HG03025 (cell line): ENCODE data around the gene VRTN.
"Not testable (repeated sequence)": the region's sequence is repeated elsewhere in the genome, so short reads cannot be mapped to it uniquely, and the experiment has no call there.

Experiments used
- ATAC-seq: cut with Tn5 transposase; IDR thresholded peaks from one replicate; pipeline ENCODE4 v1.9.1; 2021; ENCODE audit warnings: mild to moderate bottlenecking, moderate library complexity; ENCODE audit not compliant: unreplicated experiment, low FRiP score

VRTN gene

GRCh38 chr14:74347795-74348100 lies 523 bp upstream of the VRTN start:
- no peak for ATAC-seq

- no peak for ATAC-seq
Measured at GRCh38 chr14:74348735-74349463, 628 bp downstream of the VRTN start.

DNA sequence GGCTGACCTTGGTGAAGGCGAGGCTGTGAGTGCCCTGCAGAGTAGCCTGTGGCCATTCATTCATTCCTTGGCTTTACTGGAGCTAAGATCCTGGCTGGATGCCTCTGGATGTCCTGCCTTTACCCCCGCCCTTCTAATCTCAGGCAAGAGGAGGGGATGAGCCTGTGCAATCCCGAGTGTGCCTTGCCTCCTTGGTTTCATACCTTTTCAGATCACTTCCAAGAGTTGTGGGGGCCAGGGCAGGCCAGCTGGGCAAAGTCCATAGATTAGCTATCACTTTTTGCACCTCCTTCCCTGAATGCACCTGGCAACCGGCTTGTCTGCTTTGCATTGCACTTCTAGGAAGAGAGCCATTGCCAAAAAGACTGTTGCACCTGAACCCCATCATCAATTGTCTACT lies 1.5 kb downstream of the VRTN start:
- no peak for ATAC-seq

- no peak for ATAC-seq
Measured at GRCh38 chr14:74350211-74350927, 2.1 kb downstream of the VRTN start.

GRCh38 chr14:74350928-74351323 lies 2.7 kb downstream of the VRTN start:
- ATAC-seq = no peak

DNA sequence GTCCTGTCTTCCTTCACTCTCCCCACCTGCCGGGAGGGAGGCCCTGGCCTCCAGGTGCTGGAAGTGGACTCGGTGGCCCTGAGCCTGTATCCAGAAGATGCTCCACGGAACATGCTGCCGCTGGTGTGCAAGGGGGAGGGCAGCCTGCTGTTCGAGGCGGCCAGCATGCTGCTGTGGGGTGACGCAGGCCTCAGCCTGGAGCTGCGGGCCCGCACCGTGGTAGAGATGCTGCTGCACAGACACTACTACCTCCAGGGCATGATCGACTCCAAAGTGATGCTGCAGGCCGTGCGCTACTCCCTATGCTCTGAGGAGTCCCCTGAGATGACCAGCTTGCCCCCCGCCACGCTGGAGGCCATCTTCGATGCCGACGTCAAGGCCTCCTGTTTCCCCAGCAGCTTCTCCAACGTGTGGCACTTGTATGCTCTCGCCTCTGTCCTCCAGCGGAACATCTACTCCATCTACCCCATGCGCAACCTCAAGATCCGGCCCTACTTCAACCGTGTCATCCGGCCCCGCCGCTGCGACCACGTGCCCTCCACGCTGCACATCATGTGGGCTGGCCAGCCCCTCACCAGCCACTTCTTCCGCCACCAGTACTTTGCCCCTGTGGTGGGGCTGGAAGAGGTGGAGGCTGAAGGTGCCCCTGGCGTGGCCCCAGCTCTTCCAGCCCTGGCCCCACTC lies 8.8 kb downstream of the VRTN start:
- ATAC-seq = no peak

GRCh38 chr14:74357585-74357984 lies 9.3 kb downstream of the VRTN start:
- ATAC-seq = no peak

DNA sequence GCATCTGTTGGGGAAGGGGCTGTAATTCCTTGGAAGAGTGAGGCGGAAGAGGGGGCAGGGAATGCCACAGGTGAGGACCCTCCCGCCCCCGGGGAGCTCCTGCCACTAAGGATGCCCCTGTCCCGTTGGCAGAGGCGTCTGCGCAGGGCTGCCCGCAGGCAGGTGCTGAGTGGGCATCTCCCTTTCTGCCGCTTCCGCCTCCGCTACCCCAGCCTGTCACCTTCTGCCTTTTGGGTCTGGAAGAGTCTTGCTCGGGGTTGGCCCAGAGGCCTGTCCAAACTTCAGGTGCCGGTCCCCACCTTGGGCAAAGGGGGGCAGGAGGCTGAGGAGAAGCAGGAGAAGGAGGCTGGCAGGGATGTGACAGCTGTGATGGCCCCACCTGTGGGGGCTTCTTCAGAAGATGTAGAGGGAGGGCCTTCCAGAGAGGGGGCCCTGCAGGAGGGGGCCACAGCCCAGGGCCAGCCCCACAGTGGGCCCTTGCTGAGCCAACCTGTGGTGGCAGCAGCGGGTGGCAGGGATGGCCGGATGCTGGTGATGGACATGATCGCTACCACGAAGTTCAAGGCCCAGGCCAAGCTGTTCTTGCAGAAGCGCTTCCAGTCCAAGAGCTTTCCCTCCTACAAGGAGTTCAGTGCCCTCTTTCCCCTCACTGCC lies 10.0 kb downstream of the VRTN start:
- no peak for ATAC-seq

GRCh38 chr14:74360163-74360562 lies 11.9 kb downstream of the VRTN start:
- ATAC-seq = no peak

DNA sequence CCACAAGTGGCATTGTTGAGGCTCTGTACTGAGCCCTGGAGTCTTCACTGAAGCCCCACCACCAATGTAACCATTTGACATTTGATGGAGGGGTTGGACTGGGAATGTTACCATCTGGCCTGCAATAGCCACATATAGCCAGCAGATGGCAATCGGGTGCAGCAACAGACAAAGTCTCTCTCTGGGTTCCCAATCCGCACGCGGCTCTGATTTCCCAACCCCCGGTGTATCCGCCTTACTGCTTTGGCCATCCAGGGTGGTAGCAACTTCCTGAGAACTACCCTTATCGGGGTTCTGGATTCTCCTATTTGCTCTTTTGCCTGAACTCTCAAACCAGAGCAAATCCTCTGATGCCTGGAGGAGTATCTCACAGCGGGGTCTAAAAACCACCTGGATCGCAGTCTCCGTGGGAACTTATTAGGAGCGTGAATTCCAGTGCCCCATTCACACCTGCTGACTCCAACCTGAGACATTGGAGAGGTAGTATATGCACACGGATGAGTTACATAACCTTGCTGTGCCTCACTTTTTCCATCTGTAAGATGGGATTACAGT lies 14.2 kb downstream of the VRTN start:
- no peak for ATAC-seq

DNA sequence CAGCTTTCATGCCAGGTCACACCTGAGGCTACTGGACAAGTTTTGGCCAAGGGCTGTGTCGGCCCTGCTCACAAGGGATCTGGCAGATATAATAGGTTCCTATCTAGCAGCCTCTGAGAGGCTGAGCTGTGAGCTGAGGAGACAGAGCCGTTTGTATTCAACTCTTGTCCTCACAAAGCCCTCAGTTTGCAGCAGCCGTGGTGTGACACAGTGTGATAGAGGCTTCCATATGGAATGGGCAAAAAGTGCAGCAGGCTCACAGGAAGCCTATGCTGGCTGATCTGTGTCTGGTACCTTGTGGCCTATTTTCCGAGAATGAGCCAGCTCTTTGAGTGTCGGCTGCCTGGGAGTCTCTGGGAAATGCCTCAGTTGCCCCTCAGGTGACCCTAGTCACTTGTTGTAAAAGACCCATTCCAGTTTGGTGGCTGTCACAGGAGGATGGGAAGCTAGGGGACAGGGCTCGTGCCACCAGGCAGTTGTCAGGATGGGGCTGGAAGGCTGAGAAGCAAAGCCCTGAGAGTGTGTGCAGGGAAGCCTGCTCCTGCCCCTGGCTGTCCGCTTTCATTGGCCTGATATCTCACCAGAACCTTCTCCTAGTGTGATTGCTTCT lies 16.1 kb downstream of the VRTN start:
- no peak for ATAC-seq

DNA sequence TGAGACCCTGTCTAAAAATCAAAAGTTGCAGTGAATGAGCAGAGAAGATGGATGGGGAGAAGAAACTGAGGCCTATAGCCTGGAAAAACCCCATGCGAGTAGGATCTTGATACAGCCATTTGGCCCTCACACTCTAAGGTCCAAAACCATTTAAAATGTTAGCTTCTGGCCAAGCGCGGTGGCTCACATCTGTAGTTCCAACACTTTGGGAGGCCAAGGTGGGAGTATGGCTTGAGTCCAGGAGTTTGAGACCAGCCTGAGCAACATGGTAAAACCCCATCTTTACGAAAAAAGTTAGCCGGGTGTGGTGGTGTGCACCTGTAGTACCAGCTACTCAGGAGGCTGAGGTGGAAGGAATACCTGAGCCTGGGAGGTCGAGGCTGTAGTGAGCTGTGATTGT lies 19.8 kb downstream of the VRTN start:
- ATAC-seq = no peak

GRCh38 chr14:74368441-74368840 lies 20.2 kb downstream of the VRTN start:
- ATAC-seq = no peak

GRCh38 chr14:74377976-74378690 lies 29.9 kb downstream of the VRTN start:
- no peak for ATAC-seq

DNA sequence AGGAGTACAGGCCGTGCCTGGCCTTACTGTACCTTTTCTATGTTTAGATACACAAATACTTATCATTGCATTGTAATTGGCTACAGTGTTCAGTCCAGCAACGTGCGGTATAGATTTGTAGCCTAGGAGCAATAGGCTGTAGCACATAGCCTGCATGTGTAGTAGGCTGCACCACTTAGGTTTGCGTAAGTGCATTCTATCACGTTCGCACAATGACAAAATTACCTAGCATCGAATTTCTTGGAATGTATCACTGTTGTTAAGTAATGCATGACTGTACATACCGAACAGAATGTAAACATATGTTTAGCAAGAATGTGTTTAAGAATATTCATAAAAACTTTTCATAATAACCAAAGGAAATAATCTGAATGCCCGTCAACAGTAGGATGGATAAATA lies 31.9 kb downstream of the VRTN start:
- no peak for ATAC-seq

DNA sequence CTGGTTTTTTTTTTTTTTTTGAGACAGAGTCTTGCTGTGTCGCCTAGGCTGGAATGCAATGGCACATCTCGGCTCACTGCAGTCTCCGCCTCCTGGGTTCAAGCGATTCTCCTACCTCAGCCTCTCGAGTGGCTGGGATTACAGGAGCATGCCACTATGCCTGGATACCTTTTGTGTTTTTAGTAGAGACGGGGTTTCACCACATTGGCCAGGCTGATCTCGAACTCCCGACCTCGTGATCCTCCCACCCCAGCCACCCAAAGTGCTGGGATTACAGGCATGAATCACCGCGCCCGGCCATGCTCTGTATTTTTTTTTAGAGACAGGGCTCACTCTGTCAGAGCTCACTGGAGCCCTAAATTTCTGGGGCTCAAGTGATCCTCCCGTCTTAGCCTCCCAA lies 32.6 kb downstream of the VRTN start:
- ATAC-seq = no peak

DNA sequence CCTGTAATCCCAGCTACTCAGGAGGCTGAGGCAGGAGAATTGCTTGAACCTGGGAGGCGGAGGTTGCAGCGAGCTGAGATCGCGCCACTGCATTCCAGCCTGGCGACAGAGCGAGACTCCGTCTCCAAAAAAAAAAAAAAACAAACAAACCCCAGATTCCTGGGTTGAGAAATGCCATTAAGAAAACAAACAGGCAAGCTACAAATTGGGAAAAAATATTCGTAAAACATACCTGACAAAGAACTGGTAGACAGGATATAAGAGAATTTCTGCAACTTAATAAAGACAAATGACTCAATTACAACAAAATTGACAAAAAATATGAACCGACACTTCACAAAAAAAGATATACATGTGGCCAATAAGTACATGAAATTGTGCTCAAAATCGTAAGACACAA lies 33.3 kb downstream of the VRTN start:
- ATAC-seq = not testable (repeated sequence)

DNA sequence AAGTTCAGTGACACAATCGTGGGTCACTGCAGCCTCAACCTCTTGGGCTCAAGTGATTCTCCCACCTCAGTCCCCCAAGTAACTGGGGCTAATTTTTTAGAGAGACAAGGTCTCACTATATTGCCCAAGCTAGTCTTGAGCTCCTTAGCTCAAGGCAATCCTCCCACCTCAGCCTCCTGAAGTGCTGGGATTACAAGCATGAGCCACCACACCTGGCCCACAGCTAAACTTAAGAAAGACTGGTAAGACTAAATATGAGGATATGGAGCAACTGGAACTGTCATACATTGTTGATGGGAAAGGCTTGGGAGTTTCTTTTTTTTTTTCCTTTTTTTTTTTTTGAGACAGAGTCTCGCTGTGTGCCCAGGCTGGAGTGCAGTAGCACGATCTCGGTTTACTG lies 34.0 kb downstream of the VRTN start:
- no peak for ATAC-seq

GRCh38 chr14:74389980-74390379 lies 41.7 kb downstream of the VRTN start:
- no peak for ATAC-seq

DNA sequence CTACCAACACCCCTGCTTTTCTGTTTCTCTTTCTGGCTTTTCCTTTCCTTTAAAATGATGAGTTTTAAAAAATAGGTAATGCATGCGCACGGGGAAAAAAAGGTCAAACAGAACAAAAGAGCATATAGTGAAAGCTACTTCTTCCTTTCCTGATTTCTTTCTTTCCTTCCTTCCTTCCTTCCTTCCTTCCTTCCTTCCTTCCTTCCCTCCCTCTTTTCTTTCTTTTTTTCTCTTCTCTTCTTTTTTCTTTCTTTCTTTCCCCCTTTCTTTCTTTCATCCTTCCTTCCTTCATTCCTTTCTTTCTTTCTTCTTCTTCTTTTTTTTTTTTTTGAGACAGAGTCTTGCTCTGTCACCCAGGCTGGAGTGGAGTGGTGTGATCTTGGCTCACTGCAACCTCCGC lies 42.2 kb downstream of the VRTN start:
- not testable (repeated sequence) for ATAC-seq
